PC-9 (cell line): ENCODE data around the gene MYH15.

Experiments used
- EZH2 ChIP-seq: fragments of 200-600 bp; sonication (generic); IDR thresholded peaks from 2 replicates; pipeline ENCODE4 v1.8.0; 2017; ENCODE audit warnings: antibody characterized with exemption, low read depth
- TF ChIP-seq, protein P1 (sequence below): fragments of 200-600 bp; sonication (generic); conservative IDR thresholded peaks from 2 replicates; pipeline ENCODE4 v1.6.1; 2017; ENCODE audit warnings: mixed run types, antibody characterized with exemption, mild to moderate bottlenecking, moderate library complexity

- TF ChIP-seq, protein P1, sequence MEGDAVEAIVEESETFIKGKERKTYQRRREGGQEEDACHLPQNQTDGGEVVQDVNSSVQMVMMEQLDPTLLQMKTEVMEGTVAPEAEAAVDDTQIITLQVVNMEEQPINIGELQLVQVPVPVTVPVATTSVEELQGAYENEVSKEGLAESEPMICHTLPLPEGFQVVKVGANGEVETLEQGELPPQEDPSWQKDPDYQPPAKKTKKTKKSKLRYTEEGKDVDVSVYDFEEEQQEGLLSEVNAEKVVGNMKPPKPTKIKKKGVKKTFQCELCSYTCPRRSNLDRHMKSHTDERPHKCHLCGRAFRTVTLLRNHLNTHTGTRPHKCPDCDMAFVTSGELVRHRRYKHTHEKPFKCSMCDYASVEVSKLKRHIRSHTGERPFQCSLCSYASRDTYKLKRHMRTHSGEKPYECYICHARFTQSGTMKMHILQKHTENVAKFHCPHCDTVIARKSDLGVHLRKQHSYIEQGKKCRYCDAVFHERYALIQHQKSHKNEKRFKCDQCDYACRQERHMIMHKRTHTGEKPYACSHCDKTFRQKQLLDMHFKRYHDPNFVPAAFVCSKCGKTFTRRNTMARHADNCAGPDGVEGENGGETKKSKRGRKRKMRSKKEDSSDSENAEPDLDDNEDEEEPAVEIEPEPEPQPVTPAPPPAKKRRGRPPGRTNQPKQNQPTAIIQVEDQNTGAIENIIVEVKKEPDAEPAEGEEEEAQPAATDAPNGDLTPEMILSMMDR: no peak
- no peak for TF ChIP-seq EZH2
Observed at GRCh38 chr3:108352176-108352575, 158.2 kb downstream of the MYH15 start.
